HEK293 (cell line): Measurements from ENCODE around the gene GCSAM.

ENCODE experiments used
- CTCF ChIA-PET: fragments of 350-600 bp; formaldehyde crosslinking; extraction: SDS; loops from one replicate; lab custom pipeline; 2021; ENCODE audit warnings: antibody characterized with exemption; lab: Yijun Ruan, JAX
- POLR2A ChIA-PET: fragments of 300-600 bp; formaldehyde crosslinking; extraction: SDS; loops from one replicate; lab custom pipeline; 2020; ENCODE audit warnings: antibody characterized with exemption, inconsistent platforms; lab: Yijun Ruan, JAX
- H3K27ac ChIP-seq: fragments of 200-500 bp; sonication (Bioruptor generic); 2 replicates; pipeline ENCODE4 v1.5.1; 2014; ENCODE audit warnings: low read depth, low read length, control low read depth, inconsistent platforms; ENCODE audit errors: extremely low read depth
- H3K36me3 ChIP-seq, 2 experiments: fragments of 200-500 bp in 1 of 2; sonication (Bioruptor generic) in 1 of 2; 1 replicate in 1 of 2; 2 replicates in 1 of 2; pipeline ENCODE4 v1.5.1; 2014 to 2017; ENCODE audit warnings: inconsistent platforms in 2 of 2, low read length in 2 of 2; ENCODE audit not compliant: control insufficient read depth in 2 of 2, insufficient read depth in 1 of 2
- H3K4me1 ChIP-seq: fragments of 200-500 bp; sonication (Bioruptor generic); 2 replicates; pipeline ENCODE4 v1.5.1; 2014; ENCODE audit warnings: mild to moderate bottlenecking, low read length, inconsistent platforms; ENCODE audit not compliant: control insufficient read depth, insufficient read depth
- H3K4me3 ChIP-seq: 2 replicates; pipeline ENCODE4 v1.5.1; 2011; ENCODE audit warnings: low read depth, mild to moderate bottlenecking, control low read depth, low read length, moderate library complexity
- H3K9me3 ChIP-seq: fragments of 200-500 bp; sonication (Bioruptor generic); 2 replicates; pipeline ENCODE4 v1.5.1; 2014; ENCODE audit warnings: low read depth, low read length, inconsistent platforms; ENCODE audit not compliant: control insufficient read depth, insufficient read depth
- KLF9 ChIP-seq: fragments of 450-650 bp; formaldehyde crosslinking; IDR thresholded peaks from 2 replicates; pipeline ENCODE4 v1.5.1; 2016; ENCODE audit warnings: missing biosample characterization, missing genetic modification characterization, low read depth
- MZF1 ChIP-seq: fragments of 450-650 bp; formaldehyde crosslinking; IDR thresholded peaks from 2 replicates; pipeline ENCODE4 v1.5.1; 2017; ENCODE audit warnings: missing biosample characterization, missing genetic modification characterization, borderline replicate concordance
- OVOL3 ChIP-seq: fragments of 450-650 bp; formaldehyde crosslinking; IDR thresholded peaks from 2 replicates; pipeline ENCODE4 v1.5.1; 2016; ENCODE audit warnings: missing biosample characterization, missing genetic modification characterization
- REST ChIP-seq: fragments of 450-650 bp; formaldehyde crosslinking; IDR thresholded peaks from 2 replicates; pipeline ENCODE4 v1.5.1; 2016; ENCODE audit warnings: missing biosample characterization, missing genetic modification characterization
- ZBTB7A ChIP-seq: fragments of 450-650 bp; formaldehyde crosslinking; IDR thresholded peaks from 2 replicates; pipeline ENCODE4 v1.5.1; 2016; ENCODE audit warnings: low read depth, missing biosample characterization, missing genetic modification characterization
- ZNF148 ChIP-seq: fragments of 450-650 bp; formaldehyde crosslinking; IDR thresholded peaks from 2 replicates; pipeline ENCODE4 v1.5.0; 2017; ENCODE audit warnings: missing biosample characterization, missing genetic modification characterization, borderline replicate concordance
- ZNF175 ChIP-seq: fragments of 450-650 bp; formaldehyde crosslinking; IDR thresholded peaks from 2 replicates; pipeline ENCODE4 v1.5.1; 2016; ENCODE audit warnings: missing biosample characterization, missing genetic modification characterization
- ZNF2 ChIP-seq: fragments of 450-650 bp; formaldehyde crosslinking; IDR thresholded peaks from 2 replicates; pipeline ENCODE4 v1.5.1; 2016; ENCODE audit warnings: missing biosample characterization, missing genetic modification characterization
- ZNF510 ChIP-seq: fragments of 450-650 bp; formaldehyde crosslinking; IDR thresholded peaks from 2 replicates; pipeline ENCODE4 v1.5.1; 2018; ENCODE audit warnings: mild to moderate bottlenecking, missing genetic modification characterization, missing biosample characterization; ENCODE audit not compliant: insufficient replicate concordance
- ZNF561 ChIP-seq: fragments of 450-650 bp; IDR thresholded peaks from 2 replicates; pipeline ENCODE4 v1.5.1; 2018; ENCODE audit warnings: missing biosample characterization, missing genetic modification characterization, borderline replicate concordance
- ZNF580 ChIP-seq: fragments of 450-650 bp; formaldehyde crosslinking; IDR thresholded peaks from 2 replicates; pipeline ENCODE4 v1.5.1; 2016; ENCODE audit warnings: missing biosample characterization, missing genetic modification characterization
- ZNF624 ChIP-seq: fragments of 450-650 bp; formaldehyde crosslinking; IDR thresholded peaks from 2 replicates; pipeline ENCODE4 v1.5.1; 2017; ENCODE audit warnings: missing biosample characterization, missing genetic modification characterization
- ZNF704 ChIP-seq: fragments of 450-650 bp; formaldehyde crosslinking; IDR thresholded peaks from 2 replicates; pipeline ENCODE4 v1.5.1; 2016; ENCODE audit warnings: missing biosample characterization, missing genetic modification characterization
- ZNF843 ChIP-seq: fragments of 450-650 bp; formaldehyde crosslinking; IDR thresholded peaks from 2 replicates; pipeline ENCODE4 v1.5.1; 2016; ENCODE audit warnings: missing biosample characterization, missing genetic modification characterization

The GCSAM gene

GRCh38 chr3:112119962-112120836 lies 12.8 kb downstream of the GCSAM start:
- H3K36me3 ChIP-seq, result peaks cover 0 to 43% of the 10 kb centered on the region in 2 experiments; a peak in 1 of 3 replicates
- no peak overlapping the region for H3K27ac ChIP-seq
- CTCF ChIA-PET, result interaction anchor here (0.5 to 0.6 kb wide), 2 partner anchors 17 to 411 kb away, joined by 3 to 4 read pairs; no protein-coding TSS in a partner anchor
- H3K9me3 ChIP-seq, result no peaks in the 10 kb centered on the region
- POLR2A ChIA-PET, result no interaction called here
- H3K4me1 ChIP-seq, result no peaks in the 10 kb centered on the region
- TF ChIP-seq ZNF510 (tag by site-specific recombination), result no peak
- no peak for TF ChIP-seq ZNF704 (tag by site-specific recombination)
- no peak for TF ChIP-seq ZNF624 (tag by site-specific recombination)
- no peak for TF ChIP-seq MZF1 (tag by site-specific recombination)
- TF ChIP-seq OVOL3, result no peak
- TF ChIP-seq ZNF561 (tag by site-specific recombination), result no peak
- no peak for TF ChIP-seq ZNF2
- TF ChIP-seq ZNF148 (tag by site-specific recombination), result no peak
- no peak for TF ChIP-seq KLF9 (tag by site-specific recombination)
- no peak for TF ChIP-seq ZBTB7A (tag by site-specific recombination)
- TF ChIP-seq ZNF175 (tag by site-specific recombination), result no peak
- no peak for TF ChIP-seq REST
- TF ChIP-seq ZNF843 (tag by site-specific recombination), result no peak
- TF ChIP-seq, all 188 proteins: peak for 0
- H3K4me3 ChIP-seq, result no peak overlapping the region

GRCh38 chr3:112117841-112118571 lies 15.0 kb downstream of the GCSAM start:
- POLR2A ChIA-PET, result no interaction called here
- no peaks in the 10 kb centered on the region for H3K4me1 ChIP-seq
- H3K4me3 ChIP-seq, result no peak overlapping the region
- no peak overlapping the region for H3K27ac ChIP-seq
- H3K9me3 ChIP-seq, result no peaks in the 10 kb centered on the region
- peaks cover 0 to 56% of the 10 kb centered on the region in 2 experiments; a peak in 1 of 3 replicates for H3K36me3 ChIP-seq
- no peak for TF ChIP-seq ZNF580 (tag by site-specific recombination)
- TF ChIP-seq, all 188 proteins: peak for 0
- CTCF ChIA-PET, result interaction anchor here (0.5 kb wide), 1 partner anchor 208 kb away, joined by 3 read pairs; no protein-coding TSS in a partner anchor
